ENCODE results near the gene DAPK2.

Gene DAPK2

GRCh38 chr15:63994073-63994600 lies 52.1 kb downstream of the DAPK2 start:
- no peak for DNase-seq

GRCh38 chr15:63992300-63992699 lies 54.0 kb downstream of the DAPK2 start:
- no peak for DNase-seq

- no peak for DNase-seq
These were observed 54.6 kb downstream of the DAPK2 start for GRCh38 chr15:63991706-63992105.

GRCh38 chr15:63990454-63990853 lies 55.8 kb downstream of the DAPK2 start:
- DNase-seq: no peak

- peak; percentile 18 for DNase-seq
These were observed 58.4 kb downstream of the DAPK2 start for GRCh38 chr15:63987796-63988378.

GRCh38 chr15:63986751-63987341 lies 59.4 kb downstream of the DAPK2 start:
- no peak for DNase-seq

GRCh38 chr15:63986185-63986680 lies 60.1 kb downstream of the DAPK2 start:
- DNase-seq: no peak

GRCh38 chr15:63985221-63986184 lies 60.8 kb downstream of the DAPK2 start:
- DNase-seq: no peak

- DNase-seq: no peak
These were observed 62.0 kb downstream of the DAPK2 start for GRCh38 chr15:63984331-63984730.

- DNase-seq: peak; percentile 4
These were observed 63.1 kb downstream of the DAPK2 start for GRCh38 chr15:63983061-63983711.

- no peak for DNase-seq
These were observed 63.9 kb downstream of the DAPK2 start for GRCh38 chr15:63982381-63982854.

- DNase-seq: no peak
These were observed 64.5 kb downstream of the DAPK2 start for GRCh38 chr15:63981596-63982320.

GRCh38 chr15:63979262-63979793 lies 67.0 kb downstream of the DAPK2 start:
- DNase-seq: peak; percentile 94

GRCh38 chr15:63978511-63979261 lies 67.6 kb downstream of the DAPK2 start:
- no peak for DNase-seq

GRCh38 chr15:63977119-63977518 lies 69.2 kb downstream of the DAPK2 start:
- DNase-seq: no peak

- DNase-seq: no peak
These were observed 72.3 kb downstream of the DAPK2 start for GRCh38 chr15:63974021-63974420.

GRCh38 chr15:63973212-63974009 lies 72.9 kb downstream of the DAPK2 start:
- DNase-seq: no peak

GRCh38 chr15:63972801-63973200 lies 73.5 kb downstream of the DAPK2 start:
- no peak for DNase-seq

- DNase-seq: no peak
These were observed 74.4 kb downstream of the DAPK2 start for GRCh38 chr15:63971904-63972303.

- DNase-seq: no peak
These were observed 74.9 kb downstream of the DAPK2 start for GRCh38 chr15:63971427-63971805.

Measured in NCI-H524 treated with DMSO at 0.1 percent for 48 hours (cell line).